Erythroblast (primary cell): Measurements from ENCODE around the gene TRMT2B.

Source experiments
- GATA1 ChIP-seq: IDR thresholded peaks from 2 replicates; pipeline ENCODE4 v1.6.1; 2011; ENCODE audit warnings: low read depth, mild to moderate bottlenecking, control low read depth, low read length, moderate library complexity
- POLR2A ChIP-seq: IDR thresholded peaks from 2 replicates; pipeline ENCODE4 v1.6.1; 2011; ENCODE audit warnings: mild to moderate bottlenecking, low read length

- TF ChIP-seq POLR2A (no peak), GATA1 (no peak)
Observed at GRCh38 chrX:101029665-101030064, 22.2 kb downstream of the TRMT2B start.
